A673 (cell line): Measurements from ENCODE around the gene TIPIN. TPM values are rescaled to one million over a fixed set of nuclear protein-coding genes. Genes with fewer than 3 reads are reported as not detected.

Experiments used
- BruUV-seq: library from RNA; stranded (reverse); fragments of 400-500 nt; replicated peaks from 2 replicates; lab custom pipeline; 2021; lab: Mats Ljungman, UMichigan
- CTCF ChIA-PET: fragments of 300-600 bp; sonication (Branson Sonifier 250); formaldehyde crosslinking; loops from one replicate; lab custom pipeline; 2022; ENCODE audit warnings: antibody characterized with exemption; lab: Charles Lee
- POLR2A ChIA-PET: fragments of 300-600 bp; sonication (Branson Sonifier 250); formaldehyde crosslinking; loops from one replicate; lab custom pipeline; 2022; ENCODE audit warnings: antibody characterized with exemption; ENCODE audit not compliant: low non-redundant PET; lab: Charles Lee
- DNase-seq: peaks from one replicate; pipeline ENCODE4 v3.0.0-alpha.2; 2015; ENCODE audit warnings: low spot score
- H3K27ac ChIP-seq: fragments of 200-600 bp; sonication (generic); 2 replicates; pipeline ENCODE4 v1.5.1; 2016; ENCODE audit warnings: mixed run types, low read depth, mild to moderate bottlenecking, mixed read lengths, antibody characterized with exemption, low read length; ENCODE audit not compliant: poor library complexity, severe bottlenecking
- H3K27me3 ChIP-seq: fragments of 200-600 bp; sonication (generic); replicated peaks from 2 replicates; pipeline ENCODE4 v1.6.1; 2017; ENCODE audit warnings: mixed run types, low read depth, mild to moderate bottlenecking, mixed read lengths, antibody characterized with exemption, low read length; ENCODE audit not compliant: insufficient read depth, poor library complexity
- H3K36me3 ChIP-seq: fragments of 200-600 bp; sonication (generic); 2 replicates; pipeline ENCODE4 v1.6.1; 2016; ENCODE audit warnings: mixed run types, mild to moderate bottlenecking, mixed read lengths, antibody characterized with exemption, low read length; ENCODE audit not compliant: insufficient read depth, poor library complexity, severe bottlenecking
- H3K4me1 ChIP-seq: fragments of 200-600 bp; sonication (generic); 2 replicates; pipeline ENCODE4 v1.6.1; 2017; ENCODE audit warnings: mixed run types, mild to moderate bottlenecking, mixed read lengths, antibody characterized with exemption, low read length; ENCODE audit not compliant: insufficient read depth, poor library complexity, severe bottlenecking
- H3K4me3 ChIP-seq: fragments of 200-600 bp; sonication (generic); 2 replicates; pipeline ENCODE4 v1.5.1; 2016; ENCODE audit warnings: low read depth, mixed run types, mild to moderate bottlenecking, mixed read lengths, low read length; ENCODE audit not compliant: poor library complexity, severe bottlenecking
- H3K9me3 ChIP-seq: fragments of 200-600 bp; sonication (generic); 2 replicates; pipeline ENCODE4 v1.6.1; 2016; ENCODE audit warnings: mixed run types, low read depth, mild to moderate bottlenecking, mixed read lengths, antibody characterized with exemption, low read length; ENCODE audit not compliant: poor library complexity, severe bottlenecking
- EZH2 ChIP-seq: fragments of 200-600 bp; sonication (generic); IDR thresholded peaks from 2 replicates; pipeline ENCODE4 v1.6.1; 2017; ENCODE audit warnings: borderline replicate concordance, low read depth, mild to moderate bottlenecking, mixed read lengths, antibody characterized with exemption, low read length; ENCODE audit not compliant: poor library complexity, severe bottlenecking
- intact Hi-C: fragments of 100-400 bp; cut with micrococcal nuclease; formaldehyde crosslinking; loops from one replicate; pipeline ENCODE4 v1.10.0; 2022; ENCODE audit not compliant: unreplicated experiment
- total RNA-seq: library from RNA; stranded (reverse); gene quantifications from 2 replicates; pipeline ENCODE4 v1.2.3, GENCODE V29; 2021
- TF ChIP-seq, protein P1 (sequence below): fragments of 300-800, 200-600 bp; sonication (generic); conservative IDR thresholded peaks from 2 replicates; pipeline ENCODE4 v1.5.1; 2017; ENCODE audit warnings: low read depth, mild to moderate bottlenecking, antibody characterized with exemption, low read length, moderate library complexity, mixed read lengths

TIPIN gene
- total RNA-seq, 1 experiment from 2014 or later, result 42.1 TPM

DNA sequence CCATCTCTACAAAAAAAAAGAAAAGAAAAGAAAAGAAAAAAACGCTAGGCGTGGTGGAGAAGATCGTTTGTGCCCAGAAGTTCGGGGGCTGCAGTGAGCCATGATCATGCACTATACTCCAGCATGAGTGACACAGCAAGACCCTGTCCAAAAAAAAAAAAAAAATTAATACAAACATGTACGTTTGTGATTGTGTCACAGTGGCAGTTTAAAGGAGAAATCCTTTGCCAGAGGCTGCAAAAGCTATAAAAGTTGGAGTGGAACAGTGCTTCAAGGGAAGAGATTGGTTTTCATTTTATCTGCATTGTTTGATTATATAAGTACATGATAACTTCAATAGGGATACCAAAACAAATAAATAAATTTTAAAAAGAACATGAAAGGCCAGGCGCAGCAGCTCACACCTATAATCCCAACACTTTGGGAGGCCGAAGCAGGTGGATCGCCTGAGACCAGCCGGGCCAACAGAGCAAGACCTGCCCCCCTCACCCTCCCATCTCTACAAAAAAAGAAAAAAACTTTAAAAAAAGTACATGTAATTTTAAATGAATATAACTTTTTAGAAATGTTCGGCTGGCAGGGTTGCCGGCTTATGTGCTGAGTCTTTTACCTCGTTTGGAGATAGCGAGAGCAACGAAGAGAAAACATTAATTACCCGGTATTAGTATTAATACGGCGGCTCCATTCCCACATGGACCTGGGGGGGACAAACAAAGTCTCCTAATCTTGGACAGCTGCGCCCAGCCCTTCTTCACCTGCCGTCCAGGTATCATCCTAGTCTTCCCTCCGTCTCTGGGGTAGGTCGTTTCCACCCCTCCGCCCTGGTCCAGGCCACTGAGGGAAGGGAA lies 63.7 kb downstream of the TIPIN start:
- DNase-seq, result no peak

DNA sequence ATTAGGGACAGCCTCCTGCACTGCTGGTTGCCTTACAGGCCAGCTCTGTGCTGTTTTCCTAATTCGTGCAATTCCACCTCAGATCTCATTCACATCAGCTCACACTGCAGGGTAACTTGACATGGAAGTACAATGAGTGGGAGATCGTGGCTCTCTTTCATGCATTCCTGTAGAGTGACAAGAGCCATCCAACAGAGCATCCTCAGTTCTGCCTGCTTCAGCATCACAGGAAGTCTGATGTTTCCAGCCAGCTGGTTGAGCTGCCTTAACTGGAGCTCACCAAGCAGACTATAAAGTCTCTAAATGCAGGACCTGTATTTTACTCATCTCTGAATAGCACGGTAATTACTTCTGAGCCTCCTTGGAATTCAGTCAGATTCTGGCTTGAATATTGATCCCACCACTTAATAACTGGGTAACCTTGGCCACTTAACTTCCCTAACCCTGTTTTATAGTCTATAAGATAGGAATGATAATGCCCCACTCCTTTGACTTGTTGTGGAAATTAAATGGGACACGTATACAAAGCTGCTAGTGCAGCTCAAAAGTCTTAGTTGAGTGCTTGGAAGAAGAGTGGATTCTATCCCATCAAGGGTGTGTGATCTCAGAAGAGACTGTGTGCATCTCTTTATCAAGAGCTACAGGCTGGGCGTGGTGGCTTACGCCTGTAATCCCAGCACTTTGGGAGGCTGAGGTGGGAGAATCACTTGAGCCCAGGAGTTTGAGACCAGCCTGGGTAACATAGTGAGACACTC lies 64.5 kb downstream of the TIPIN start:
- peaks cover 49% of the 10 kb centered on the region for H3K4me1 ChIP-seq
- intact Hi-C loops, result no loop called here
- H3K9me3 ChIP-seq, result no peaks in the 10 kb centered on the region
- BruUV-seq, result no TSS peak
- H3K27me3 ChIP-seq, result no peaks in the 10 kb centered on the region
- no peak for TF ChIP-seq EZH2
- TF ChIP-seq, protein P1, sequence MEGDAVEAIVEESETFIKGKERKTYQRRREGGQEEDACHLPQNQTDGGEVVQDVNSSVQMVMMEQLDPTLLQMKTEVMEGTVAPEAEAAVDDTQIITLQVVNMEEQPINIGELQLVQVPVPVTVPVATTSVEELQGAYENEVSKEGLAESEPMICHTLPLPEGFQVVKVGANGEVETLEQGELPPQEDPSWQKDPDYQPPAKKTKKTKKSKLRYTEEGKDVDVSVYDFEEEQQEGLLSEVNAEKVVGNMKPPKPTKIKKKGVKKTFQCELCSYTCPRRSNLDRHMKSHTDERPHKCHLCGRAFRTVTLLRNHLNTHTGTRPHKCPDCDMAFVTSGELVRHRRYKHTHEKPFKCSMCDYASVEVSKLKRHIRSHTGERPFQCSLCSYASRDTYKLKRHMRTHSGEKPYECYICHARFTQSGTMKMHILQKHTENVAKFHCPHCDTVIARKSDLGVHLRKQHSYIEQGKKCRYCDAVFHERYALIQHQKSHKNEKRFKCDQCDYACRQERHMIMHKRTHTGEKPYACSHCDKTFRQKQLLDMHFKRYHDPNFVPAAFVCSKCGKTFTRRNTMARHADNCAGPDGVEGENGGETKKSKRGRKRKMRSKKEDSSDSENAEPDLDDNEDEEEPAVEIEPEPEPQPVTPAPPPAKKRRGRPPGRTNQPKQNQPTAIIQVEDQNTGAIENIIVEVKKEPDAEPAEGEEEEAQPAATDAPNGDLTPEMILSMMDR, result no peak
- no peak for DNase-seq
- no peaks in the 10 kb centered on the region for H3K36me3 ChIP-seq
- CTCF ChIA-PET, result interaction anchor here (0.6 to 1.1 kb wide), 2 partner anchors 154 to 207 kb away, joined by 3 to 6 read pairs; no protein-coding TSS in a partner anchor
- no peak overlapping the region for H3K4me3 ChIP-seq
- H3K27ac ChIP-seq, result no peak overlapping the region
- POLR2A ChIA-PET, result interaction anchor here (0.5 kb wide), 1 partner anchor 454 kb away, joined by 5 read pairs; no protein-coding TSS in a partner anchor

More for the DNA sequence above, 63.7 kb downstream of the TIPIN start:
- intact Hi-C loops, result no loop called here
- H3K27ac ChIP-seq, result peak overlapping the region; percentile 76
- CTCF ChIA-PET, result interaction anchor here (0.6 to 1.1 kb wide), 2 partner anchors 155 to 206 kb away, joined by 3 to 6 read pairs; no protein-coding TSS in a partner anchor
- H3K36me3 ChIP-seq, result no peaks in the 10 kb centered on the region
- TF ChIP-seq, protein P1, result no peak
- TF ChIP-seq EZH2, result no peak
- no peaks in the 10 kb centered on the region for H3K9me3 ChIP-seq
- H3K4me1 ChIP-seq, result peaks cover 50% of the 10 kb centered on the region
- POLR2A ChIA-PET, result no interaction called here
- H3K27me3 ChIP-seq, result no peaks in the 10 kb centered on the region
- H3K4me3 ChIP-seq, result peak overlapping the region; percentile 50
- BruUV-seq, result TSS peak; percentile 64

DNA sequence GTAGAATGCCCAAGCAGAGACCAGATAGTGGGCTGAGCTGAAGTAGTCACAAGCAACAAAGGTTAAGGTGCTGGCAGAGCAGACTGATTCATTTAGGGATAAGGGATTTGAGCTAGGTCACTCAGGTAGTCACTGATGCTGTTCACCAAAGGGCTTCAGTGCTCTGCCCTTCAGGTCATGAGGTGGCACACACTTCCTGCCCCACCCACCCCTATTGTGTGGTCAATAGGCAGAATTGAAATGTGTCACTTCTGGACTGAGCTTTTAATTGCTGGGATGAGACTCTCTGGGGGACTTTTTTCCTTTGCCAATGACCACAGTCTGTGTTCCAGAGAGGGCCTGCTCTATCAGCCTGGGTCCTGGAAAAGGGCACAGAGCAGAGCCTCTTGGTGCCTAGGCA lies 66.0 kb downstream of the TIPIN start:
- no TSS peak for BruUV-seq
- POLR2A ChIA-PET, result no interaction called here
- no peaks in the 10 kb centered on the region for H3K36me3 ChIP-seq
- CTCF ChIA-PET, result interaction anchor here (0.5 kb wide), 1 partner anchor 470 kb away, joined by 10 read pairs; no protein-coding TSS in a partner anchor
- no peak overlapping the region for H3K4me3 ChIP-seq
- H3K27ac ChIP-seq, result no peak overlapping the region
- DNase-seq, result no peak
- no peak for TF ChIP-seq EZH2
- TF ChIP-seq, protein P1, result no peak
- intact Hi-C loops, result no loop called here
- H3K4me1 ChIP-seq, result peaks cover 45% of the 10 kb centered on the region
- H3K9me3 ChIP-seq, result no peaks in the 10 kb centered on the region
- no peaks in the 10 kb centered on the region for H3K27me3 ChIP-seq
